Dedifferentiated amniotic fluid mesenchymal stem cell (primary cell): ENCODE measurements around the gene PLEKHG3.

Experiments
- DNase-seq: peaks from one replicate; pipeline ENCODE4 v3.0.0-alpha.2; 2016; ENCODE audit errors: extremely low spot score

The PLEKHG3 gene

GRCh38 chr14:64747327-64747726 is 43.1 kb downstream of the PLEKHG3 start:
- DNase-seq = no peak

- no peak for DNase-seq
Observed at GRCh38 chr14:64748521-64748920, 44.3 kb downstream of the PLEKHG3 start.

- no peak for DNase-seq
Observed at GRCh38 chr14:64748995-64749714, 44.9 kb downstream of the PLEKHG3 start.

GRCh38 chr14:64752909-64753308 is 48.7 kb downstream of the PLEKHG3 start:
- DNase-seq = no peak

- DNase-seq = no peak
Observed at GRCh38 chr14:64753374-64753773, 49.1 kb downstream of the PLEKHG3 start.

- DNase-seq = no peak
Observed at GRCh38 chr14:64753999-64754398, 49.8 kb downstream of the PLEKHG3 start.

GRCh38 chr14:64754685-64755084 is 50.5 kb downstream of the PLEKHG3 start:
- no peak for DNase-seq

GRCh38 chr14:64755781-64756221 is 51.6 kb downstream of the PLEKHG3 start:
- no peak for DNase-seq

- no peak for DNase-seq
Observed at GRCh38 chr14:64756712-64757111, 52.5 kb downstream of the PLEKHG3 start.

GRCh38 chr14:64757601-64758000 is 53.4 kb downstream of the PLEKHG3 start:
- no peak for DNase-seq

- DNase-seq = no peak
Observed at GRCh38 chr14:64758025-64758521, 53.8 kb downstream of the PLEKHG3 start.

- peak; percentile 76 for DNase-seq
Observed at GRCh38 chr14:64758691-64759554, 54.7 kb downstream of the PLEKHG3 start.

- DNase-seq = no peak
Observed at GRCh38 chr14:64759555-64759938, 55.3 kb downstream of the PLEKHG3 start.

- DNase-seq = no peak
Observed at GRCh38 chr14:64760146-64760755, 56.0 kb downstream of the PLEKHG3 start.

GRCh38 chr14:64760916-64761315 is 56.7 kb downstream of the PLEKHG3 start:
- no peak for DNase-seq

GRCh38 chr14:64761441-64762043 is 57.3 kb downstream of the PLEKHG3 start:
- no peak for DNase-seq

GRCh38 chr14:64762044-64763034 is 58.1 kb downstream of the PLEKHG3 start:
- peak; percentile 49 for DNase-seq

- DNase-seq = no peak
Observed at GRCh38 chr14:64763085-64763782, 59.0 kb downstream of the PLEKHG3 start.

GRCh38 chr14:64763801-64764621 is 59.8 kb downstream of the PLEKHG3 start:
- DNase-seq = no peak
